Parathyroid adenoma (tissue), 2 donors: ENCODE measurements around the gene NID2.

Experiments used
- H2AFZ ChIP-seq: fragments of 300-600 bp; sonication (generic); one replicate; pipeline ENCODE4 v1.7.0; 2017; ENCODE audit warnings: antibody characterized with exemption, mild to moderate bottlenecking
- H3K27ac ChIP-seq: fragments of 300-600 bp; sonication (generic); one replicate; pipeline ENCODE4 v1.7.0; 2017
- H3K27me3 ChIP-seq: fragments of 300-600 bp; sonication (generic); one replicate; pipeline ENCODE4 v1.7.0; 2017; ENCODE audit warnings: low read length; ENCODE audit not compliant: control insufficient read depth, insufficient read depth
- H3K36me3 ChIP-seq: fragments of 300-600 bp; sonication (generic); one replicate; pipeline ENCODE4 v1.7.0; 2017; ENCODE audit warnings: low read length; ENCODE audit not compliant: control insufficient read depth, insufficient read depth
- H3K4me1 ChIP-seq: fragments of 300-600 bp; sonication (generic); one replicate; pipeline ENCODE4 v1.7.0; 2017; ENCODE audit warnings: control low read depth
- H3K4me2 ChIP-seq: fragments of 300-600 bp; sonication (generic); one replicate; pipeline ENCODE4 v1.7.0; 2017; ENCODE audit warnings: low read length
- H3K4me3 ChIP-seq: fragments of 300-600 bp; sonication (generic); one replicate; pipeline ENCODE4 v1.7.0; 2017; ENCODE audit warnings: low read depth, low read length
- H3K79me2 ChIP-seq: fragments of 300-600 bp; sonication (generic); one replicate; pipeline ENCODE4 v1.7.0; 2017; ENCODE audit warnings: control low read depth
- H3K9ac ChIP-seq: fragments of 300-600 bp; sonication (generic); one replicate; pipeline ENCODE4 v1.7.0; 2017; ENCODE audit warnings: mild to moderate bottlenecking
- H3K9me3 ChIP-seq: fragments of 300-600 bp; sonication (generic); one replicate; pipeline ENCODE4 v1.7.0; 2017; ENCODE audit warnings: low read length; ENCODE audit not compliant: control insufficient read depth
- CTCF ChIP-seq: fragments of 300-600 bp; sonication (generic); IDR thresholded peaks from one replicate; pipeline ENCODE4 v1.7.0; 2017; ENCODE audit warnings: antibody characterized with exemption, mild to moderate bottlenecking
- donor health status: primary hyperparathyroidism.

NID2 gene

DNA sequence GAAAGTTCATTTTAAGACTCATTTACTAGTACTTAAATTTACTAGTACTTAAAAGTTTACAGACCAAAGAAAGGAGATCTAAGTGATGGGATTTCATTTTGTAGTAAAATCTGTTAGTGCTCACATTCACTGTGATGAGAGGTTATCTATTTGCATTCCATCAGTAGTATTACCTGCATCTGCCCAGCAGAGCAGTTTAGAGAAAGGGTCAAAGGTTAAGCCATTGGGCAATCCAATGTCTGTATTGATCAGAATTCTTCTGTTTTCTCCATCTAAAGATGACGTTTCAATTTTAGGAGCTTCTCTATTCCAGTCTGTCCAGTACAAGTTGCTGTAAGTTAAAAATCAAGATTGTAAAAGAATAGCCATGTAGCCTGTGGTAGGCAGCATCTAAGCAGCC is 61.2 kb downstream of the NID2 start:
- no peak overlapping the region for H3K4me2 ChIP-seq
- H3K9ac ChIP-seq = no peak overlapping the region
- H3K27me3 ChIP-seq = no peaks in the 10 kb centered on the region
- no peak overlapping the region for H3K4me3 ChIP-seq
- no peaks in the 10 kb centered on the region for H3K9me3 ChIP-seq
- TF ChIP-seq CTCF = no peak
- no peak overlapping the region for H3K27ac ChIP-seq
- H2AFZ ChIP-seq = no peak overlapping the region
- no peaks in the 10 kb centered on the region for H3K79me2 ChIP-seq
- H3K36me3 ChIP-seq = no peaks in the 10 kb centered on the region
- no peaks in the 10 kb centered on the region for H3K4me1 ChIP-seq

DNA sequence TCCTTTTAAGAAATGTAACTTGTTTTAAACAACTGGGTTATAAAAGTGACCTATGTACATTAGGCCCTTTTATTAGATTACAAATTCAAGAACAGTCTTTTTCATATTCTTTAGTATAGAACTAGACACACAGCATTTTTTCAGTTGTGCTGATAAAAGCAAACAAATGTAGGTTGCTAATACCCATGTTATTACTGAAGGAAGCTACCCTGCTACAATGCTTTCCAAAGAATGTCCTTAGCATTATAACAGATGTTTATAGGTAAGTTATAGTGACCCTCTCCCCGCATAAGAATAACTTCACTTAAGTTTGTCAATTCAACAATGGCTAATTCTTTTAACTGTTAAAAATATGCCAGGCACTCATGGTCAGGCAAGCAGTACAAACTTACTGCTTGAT is 61.6 kb downstream of the NID2 start:
- Histone ChIP-seq H3K27me3 (no peaks in the 10 kb centered on the region), H3K79me2 (no peaks in the 10 kb centered on the region), H3K36me3 (no peaks in the 10 kb centered on the region), H3K27ac (no peak overlapping the region), H3K4me2 (no peak overlapping the region), H2AFZ (no peak overlapping the region), H3K4me3 (no peak overlapping the region), H3K9me3 (no peaks in the 10 kb centered on the region), H3K9ac (no peak overlapping the region), H3K4me1 (no peaks in the 10 kb centered on the region)
- TF ChIP-seq CTCF = no peak

DNA sequence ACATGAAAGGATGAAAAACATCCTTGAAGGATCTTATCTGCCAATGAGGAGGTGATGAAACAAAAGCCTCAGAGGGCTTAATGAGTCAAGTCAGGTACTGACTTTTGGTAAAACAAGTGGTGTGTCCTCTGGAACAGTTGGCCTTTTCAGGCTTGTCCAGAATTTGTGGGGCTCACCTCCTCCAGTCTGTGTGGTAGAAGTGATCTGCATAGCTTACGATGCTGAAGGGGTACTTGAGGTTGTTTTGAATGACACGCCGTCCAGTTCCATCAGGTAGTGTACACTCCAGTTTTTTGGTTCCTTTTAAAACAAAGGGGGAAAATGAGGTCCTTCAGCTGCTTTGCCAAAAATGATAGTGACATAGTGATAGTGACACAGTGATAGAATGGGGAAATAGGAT is 62.5 kb downstream of the NID2 start:
- no peak overlapping the region for H3K27ac ChIP-seq
- H3K27me3 ChIP-seq = no peaks in the 10 kb centered on the region
- H3K4me1 ChIP-seq = no peaks in the 10 kb centered on the region
- no peaks in the 10 kb centered on the region for H3K79me2 ChIP-seq
- TF ChIP-seq CTCF = no peak
- H3K4me3 ChIP-seq = no peak overlapping the region
- no peaks in the 10 kb centered on the region for H3K9me3 ChIP-seq
- no peaks in the 10 kb centered on the region for H3K36me3 ChIP-seq
- H2AFZ ChIP-seq = no peak overlapping the region
- no peak overlapping the region for H3K9ac ChIP-seq
- H3K4me2 ChIP-seq = no peak overlapping the region

- Histone ChIP-seq H3K79me2 (no peaks in the 10 kb centered on the region), H3K9ac (no peak overlapping the region), H3K27me3 (no peaks in the 10 kb centered on the region), H3K36me3 (no peaks in the 10 kb centered on the region), H2AFZ (no peak overlapping the region), H3K4me2 (no peak overlapping the region), H3K27ac (no peak overlapping the region), H3K4me3 (no peak overlapping the region), H3K9me3 (no peaks in the 10 kb centered on the region), H3K4me1 (no peaks in the 10 kb centered on the region)
- TF ChIP-seq CTCF = no peak
Observed at GRCh38 chr14:52005625-52006024, 63.2 kb downstream of the NID2 start.

GRCh38 chr14:52003324-52003723 is 65.5 kb downstream of the NID2 start:
- no peak overlapping the region for H3K4me2 ChIP-seq
- TF ChIP-seq CTCF = no peak
- no peaks in the 10 kb centered on the region for H3K36me3 ChIP-seq
- no peak overlapping the region for H2AFZ ChIP-seq
- no peaks in the 10 kb centered on the region for H3K4me1 ChIP-seq
- no peaks in the 10 kb centered on the region for H3K79me2 ChIP-seq
- no peak overlapping the region for H3K4me3 ChIP-seq
- H3K9ac ChIP-seq = no peak overlapping the region
- no peaks in the 10 kb centered on the region for H3K9me3 ChIP-seq
- H3K27me3 ChIP-seq = no peaks in the 10 kb centered on the region
- no peak overlapping the region for H3K27ac ChIP-seq
